ENCODE data around the gene RASSF5. TPM values are rescaled to one million over a fixed set of nuclear protein-coding genes. Genes with fewer than 3 reads are reported as not detected.
A peak's percentile ranks its signal among the peaks of the same experiment; 100 is the strongest.

Gene RASSF5
- total RNA-seq, 1 donor from 2014 or later: 3.1 TPM

DNA sequence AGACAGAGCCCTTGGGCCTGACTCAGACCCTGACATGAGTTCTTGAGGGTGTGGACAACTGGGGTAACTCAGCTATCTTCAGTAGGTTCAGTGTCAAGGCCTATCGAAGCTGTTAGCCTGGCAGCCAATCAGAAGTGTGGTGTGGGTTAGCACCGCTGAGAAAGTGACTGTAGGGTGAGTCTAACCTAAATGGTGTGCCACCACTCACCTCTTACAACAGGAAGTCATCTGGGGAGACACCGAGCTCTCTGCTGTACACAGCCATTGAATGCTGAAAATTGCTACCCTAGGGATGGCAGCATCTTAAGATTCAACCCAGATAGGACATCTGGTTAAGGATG is 44.6 kb downstream of the RASSF5 start:
- no peaks in the 10 kb centered on the region for H3K36me3 ChIP-seq (ENCODE audit: control insufficient read depth in 3 of 3, insufficient read depth in 3 of 3, low read length in 3 of 3)
- H3K4me3 ChIP-seq (ENCODE audit: low read length in 3 of 3): no peak overlapping the region
- no peaks in the 10 kb centered on the region for H3K27me3 ChIP-seq (ENCODE audit: control insufficient read depth in 3 of 3, insufficient read depth in 3 of 3, low read length in 3 of 3)
- H3K9me3 ChIP-seq (ENCODE audit: control insufficient read depth in 3 of 3, low read length in 3 of 3): no peaks in the 10 kb centered on the region
- H3K27ac ChIP-seq (ENCODE audit: low read depth, low read length): no peak overlapping the region
- peaks cover 13 to 26% (median 16%) of the 10 kb centered on the region in 3 donors for H3K4me1 ChIP-seq (ENCODE audit: control insufficient read depth in 3 of 3, insufficient read depth in 3 of 3, low read length in 3 of 3)
- no peak overlapping the region for H3K9ac ChIP-seq (ENCODE audit: low read depth in 1 of 3, low read length in 3 of 3)

DNA sequence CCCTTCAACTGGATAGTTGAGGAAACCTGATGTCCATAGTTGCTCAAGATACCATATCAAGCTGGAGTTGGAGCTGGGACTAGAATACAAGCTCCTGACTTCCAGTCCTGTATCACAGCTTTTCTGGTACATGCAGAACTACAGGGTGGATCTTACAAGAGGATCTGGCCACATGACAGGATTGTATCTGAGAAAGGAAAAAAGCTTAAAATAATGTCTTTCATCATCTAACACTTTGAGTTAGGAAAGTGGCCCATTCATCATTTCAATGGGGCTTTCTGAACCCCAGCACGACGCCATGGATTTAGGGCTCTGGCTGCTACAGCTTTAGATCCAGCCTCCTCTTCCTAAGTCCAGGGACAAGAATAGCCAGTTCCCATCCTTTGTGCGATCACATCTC is 46.9 kb downstream of the RASSF5 start:
- Histone ChIP-seq H3K4me1 (ENCODE audit: control insufficient read depth in 3 of 3, insufficient read depth in 3 of 3, low read length in 3 of 3) (peaks cover 26 to 36% (median 30%) of the 10 kb centered on the region in 3 donors), H3K9me3 (ENCODE audit: control insufficient read depth in 3 of 3, low read length in 3 of 3) (no peaks in the 10 kb centered on the region), H3K27ac (ENCODE audit: low read depth, low read length) (no peak overlapping the region), H3K27me3 (ENCODE audit: control insufficient read depth in 3 of 3, insufficient read depth in 3 of 3, low read length in 3 of 3) (no peaks in the 10 kb centered on the region), H3K4me3 (ENCODE audit: low read length in 3 of 3) (no peak overlapping the region), H3K36me3 (ENCODE audit: control insufficient read depth in 3 of 3, insufficient read depth in 3 of 3, low read length in 3 of 3) (no peaks in the 10 kb centered on the region), H3K9ac (ENCODE audit: low read depth in 1 of 3, low read length in 3 of 3) (no peak overlapping the region)

GRCh38 chr1:206554701-206555472 is 47.6 kb downstream of the RASSF5 start:
- no peaks in the 10 kb centered on the region for H3K36me3 ChIP-seq (ENCODE audit: control insufficient read depth in 3 of 3, insufficient read depth in 3 of 3, low read length in 3 of 3)
- H3K9ac ChIP-seq (ENCODE audit: low read depth in 1 of 3, low read length in 3 of 3): peak overlapping the region in 2 of 3 donors; percentile 27 to 60
- H3K27ac ChIP-seq (ENCODE audit: low read depth, low read length): no peak overlapping the region
- H3K4me1 ChIP-seq (ENCODE audit: control insufficient read depth in 3 of 3, insufficient read depth in 3 of 3, low read length in 3 of 3): peaks cover 33 to 42% (median 36%) of the 10 kb centered on the region in 3 donors
- no peak overlapping the region for H3K4me3 ChIP-seq (ENCODE audit: low read length in 3 of 3)
- H3K27me3 ChIP-seq (ENCODE audit: control insufficient read depth in 3 of 3, insufficient read depth in 3 of 3, low read length in 3 of 3): no peaks in the 10 kb centered on the region
- H3K9me3 ChIP-seq (ENCODE audit: control insufficient read depth in 3 of 3, low read length in 3 of 3): no peaks in the 10 kb centered on the region

GRCh38 chr1:206555473-206555935 is 48.2 kb downstream of the RASSF5 start:
- Histone ChIP-seq H3K4me1 (ENCODE audit: control insufficient read depth in 3 of 3, insufficient read depth in 3 of 3, low read length in 3 of 3) (peaks cover 39 to 48% (median 43%) of the 10 kb centered on the region in 3 donors), H3K9ac (ENCODE audit: low read depth in 1 of 3, low read length in 3 of 3) (peak overlapping the region in 2 of 3 donors; percentile 27 to 60), H3K27me3 (ENCODE audit: control insufficient read depth in 3 of 3, insufficient read depth in 3 of 3, low read length in 3 of 3) (no peaks in the 10 kb centered on the region), H3K9me3 (ENCODE audit: control insufficient read depth in 3 of 3, low read length in 3 of 3) (no peaks in the 10 kb centered on the region), H3K4me3 (ENCODE audit: low read length in 3 of 3) (no peak overlapping the region), H3K36me3 (ENCODE audit: control insufficient read depth in 3 of 3, insufficient read depth in 3 of 3, low read length in 3 of 3) (no peaks in the 10 kb centered on the region), H3K27ac (ENCODE audit: low read depth, low read length) (no peak overlapping the region)

DNA sequence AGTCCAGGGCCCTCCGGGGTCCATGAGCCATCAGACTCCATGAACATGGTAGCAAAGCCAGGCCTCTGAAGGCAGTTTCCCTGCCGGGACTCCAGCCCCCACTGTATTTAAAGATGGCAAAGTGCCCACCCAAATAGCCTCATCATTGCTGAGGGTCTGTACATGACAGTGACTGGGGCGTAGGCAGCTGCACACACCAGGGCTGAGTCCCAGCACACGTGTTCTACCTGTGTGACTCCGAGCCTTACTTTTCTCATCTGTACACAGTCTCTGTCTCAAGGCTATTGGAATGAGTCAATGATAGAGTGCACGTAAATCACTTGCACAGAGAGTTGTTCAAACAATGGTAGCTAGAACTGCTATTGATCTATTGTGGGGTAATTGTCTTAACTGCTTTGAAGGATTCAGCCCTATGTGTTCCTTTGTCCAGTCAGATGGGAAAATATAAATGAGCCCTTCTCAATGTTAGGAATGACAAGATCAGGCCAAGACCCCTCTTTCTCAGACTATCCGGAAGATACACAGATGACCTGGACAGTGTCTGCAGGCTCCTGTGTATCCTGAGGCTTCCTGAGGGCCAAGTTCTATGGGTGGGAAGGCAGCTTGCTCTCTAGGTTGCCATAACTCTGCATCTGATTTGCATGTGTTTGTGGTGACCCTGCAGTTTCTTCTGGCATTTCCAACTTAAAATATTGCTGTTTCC is 48.9 kb downstream of the RASSF5 start:
- Histone ChIP-seq H3K9ac (ENCODE audit: low read depth in 1 of 3, low read length in 3 of 3) (peak overlapping the region in 1 of 3 donors; percentile 60), H3K27ac (ENCODE audit: low read depth, low read length) (no peak overlapping the region), H3K4me1 (ENCODE audit: control insufficient read depth in 3 of 3, insufficient read depth in 3 of 3, low read length in 3 of 3) (peaks cover 41 to 51% (median 48%) of the 10 kb centered on the region in 3 donors), H3K9me3 (ENCODE audit: control insufficient read depth in 3 of 3, low read length in 3 of 3) (no peaks in the 10 kb centered on the region), H3K36me3 (ENCODE audit: control insufficient read depth in 3 of 3, insufficient read depth in 3 of 3, low read length in 3 of 3) (no peaks in the 10 kb centered on the region), H3K4me3 (ENCODE audit: low read length in 3 of 3) (peak overlapping the region in 1 of 3 donors; percentile 19), H3K27me3 (ENCODE audit: control insufficient read depth in 3 of 3, insufficient read depth in 3 of 3, low read length in 3 of 3) (no peaks in the 10 kb centered on the region)

GRCh38 chr1:206556750-206557635 is 49.7 kb downstream of the RASSF5 start:
- H3K27me3 ChIP-seq (ENCODE audit: control insufficient read depth in 3 of 3, insufficient read depth in 3 of 3, low read length in 3 of 3): no peaks in the 10 kb centered on the region
- no peaks in the 10 kb centered on the region for H3K9me3 ChIP-seq (ENCODE audit: control insufficient read depth in 3 of 3, low read length in 3 of 3)
- H3K9ac ChIP-seq (ENCODE audit: low read depth in 1 of 3, low read length in 3 of 3): peak overlapping the region; percentile 13 to 79 (median 60)
- peak overlapping the region; percentile 27 for H3K27ac ChIP-seq (ENCODE audit: low read depth, low read length)
- H3K4me1 ChIP-seq (ENCODE audit: control insufficient read depth in 3 of 3, insufficient read depth in 3 of 3, low read length in 3 of 3): peaks cover 41 to 51% (median 48%) of the 10 kb centered on the region in 3 donors
- no peaks in the 10 kb centered on the region for H3K36me3 ChIP-seq (ENCODE audit: control insufficient read depth in 3 of 3, insufficient read depth in 3 of 3, low read length in 3 of 3)
- H3K4me3 ChIP-seq (ENCODE audit: low read length in 3 of 3): peak overlapping the region; percentile 59 to 68 (median 63)

- H3K27me3 ChIP-seq (ENCODE audit: control insufficient read depth in 3 of 3, insufficient read depth in 3 of 3, low read length in 3 of 3): no peaks in the 10 kb centered on the region
- no peaks in the 10 kb centered on the region for H3K36me3 ChIP-seq (ENCODE audit: control insufficient read depth in 3 of 3, insufficient read depth in 3 of 3, low read length in 3 of 3)
- H3K9me3 ChIP-seq (ENCODE audit: control insufficient read depth in 3 of 3, low read length in 3 of 3): no peaks in the 10 kb centered on the region
- peak overlapping the region; percentile 27 for H3K27ac ChIP-seq (ENCODE audit: low read depth, low read length)
- H3K4me1 ChIP-seq (ENCODE audit: control insufficient read depth in 3 of 3, insufficient read depth in 3 of 3, low read length in 3 of 3): peaks cover 41 to 51% (median 48%) of the 10 kb centered on the region in 3 donors
- H3K4me3 ChIP-seq (ENCODE audit: low read length in 3 of 3): peak overlapping the region; percentile 59 to 68 (median 63)
- peak overlapping the region; percentile 13 to 79 (median 60) for H3K9ac ChIP-seq (ENCODE audit: low read depth in 1 of 3, low read length in 3 of 3)
Measured at GRCh38 chr1:206557636-206558473, 50.5 kb downstream of the RASSF5 start.

- Histone ChIP-seq H3K27ac (ENCODE audit: low read depth, low read length) (peak overlapping the region; percentile 77), H3K36me3 (ENCODE audit: control insufficient read depth in 3 of 3, insufficient read depth in 3 of 3, low read length in 3 of 3) (peaks cover 0 to 2% (median 0%) of the 10 kb centered on the region in 3 donors)
Measured at GRCh38 chr1:206558794-206559671, 51.7 kb downstream of the RASSF5 start.

More at GRCh38 chr1:206558794-206559671, 51.7 kb downstream of the RASSF5 start:
- peak overlapping the region in 2 of 3 donors; percentile 17 to 47 for H3K9ac ChIP-seq (ENCODE audit: low read depth in 1 of 3, low read length in 3 of 3)
- peaks cover 41 to 54% (median 51%) of the 10 kb centered on the region in 3 donors for H3K4me1 ChIP-seq (ENCODE audit: control insufficient read depth in 3 of 3, insufficient read depth in 3 of 3, low read length in 3 of 3)
- peak overlapping the region; percentile 4 to 25 (median 7) for H3K4me3 ChIP-seq (ENCODE audit: low read length in 3 of 3)
- H3K9me3 ChIP-seq (ENCODE audit: control insufficient read depth in 3 of 3, low read length in 3 of 3): no peaks in the 10 kb centered on the region
- H3K27me3 ChIP-seq (ENCODE audit: control insufficient read depth in 3 of 3, insufficient read depth in 3 of 3, low read length in 3 of 3): no peaks in the 10 kb centered on the region
